ENCODE data around the gene ROR1. TPM values are rescaled to one million over a fixed set of nuclear protein-coding genes. Genes with fewer than 3 reads are reported as not detected.
A peak's percentile ranks its signal among the peaks of the same experiment; 100 is the strongest.

ROR1 gene
- total RNA-seq, 6 experiments from 2014 or later = 7.4 to 9.4 (median 8.9) TPM

DNA sequence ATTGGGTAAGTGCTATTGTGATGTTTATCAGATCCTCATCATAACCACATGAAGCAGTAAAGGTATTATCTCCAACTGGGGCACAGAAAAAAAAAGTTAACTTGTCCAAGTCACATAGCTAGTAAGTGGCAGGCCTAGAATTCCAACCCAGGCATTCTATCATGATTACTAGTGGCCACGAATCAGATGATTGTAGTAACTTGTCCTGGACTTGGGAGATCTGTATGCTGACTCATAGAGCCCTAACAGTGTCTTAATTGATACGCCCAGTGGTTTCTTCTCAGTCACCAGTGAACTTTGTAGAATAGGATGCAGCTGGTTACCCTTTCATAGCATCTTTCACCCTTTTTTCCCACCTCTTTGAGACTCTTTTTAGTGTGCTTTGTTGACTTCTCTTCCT is 338.5 kb downstream of the ROR1 start:
- H3K9me3 Mint-ChIP-seq = no peaks in the 10 kb centered on the region
- H3K4me1 Mint-ChIP-seq (ENCODE audit: low read depth) = peaks cover 29% of the 10 kb centered on the region
- DNase-seq = peak; percentile 85
- no peaks in the 10 kb centered on the region for H3K36me3 Mint-ChIP-seq (ENCODE audit: low read depth)
- peak overlapping the region; percentile 13; the same call in 1 of the 2 replicates for H3K27ac Mint-ChIP-seq
- H3K27me3 Mint-ChIP-seq (ENCODE audit: insufficient read depth) = no peaks in the 10 kb centered on the region; the same call in none of the 2 replicates
- TF ChIP-seq, protein P1, sequence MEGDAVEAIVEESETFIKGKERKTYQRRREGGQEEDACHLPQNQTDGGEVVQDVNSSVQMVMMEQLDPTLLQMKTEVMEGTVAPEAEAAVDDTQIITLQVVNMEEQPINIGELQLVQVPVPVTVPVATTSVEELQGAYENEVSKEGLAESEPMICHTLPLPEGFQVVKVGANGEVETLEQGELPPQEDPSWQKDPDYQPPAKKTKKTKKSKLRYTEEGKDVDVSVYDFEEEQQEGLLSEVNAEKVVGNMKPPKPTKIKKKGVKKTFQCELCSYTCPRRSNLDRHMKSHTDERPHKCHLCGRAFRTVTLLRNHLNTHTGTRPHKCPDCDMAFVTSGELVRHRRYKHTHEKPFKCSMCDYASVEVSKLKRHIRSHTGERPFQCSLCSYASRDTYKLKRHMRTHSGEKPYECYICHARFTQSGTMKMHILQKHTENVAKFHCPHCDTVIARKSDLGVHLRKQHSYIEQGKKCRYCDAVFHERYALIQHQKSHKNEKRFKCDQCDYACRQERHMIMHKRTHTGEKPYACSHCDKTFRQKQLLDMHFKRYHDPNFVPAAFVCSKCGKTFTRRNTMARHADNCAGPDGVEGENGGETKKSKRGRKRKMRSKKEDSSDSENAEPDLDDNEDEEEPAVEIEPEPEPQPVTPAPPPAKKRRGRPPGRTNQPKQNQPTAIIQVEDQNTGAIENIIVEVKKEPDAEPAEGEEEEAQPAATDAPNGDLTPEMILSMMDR (IDR thresholded peaks at IDR 0.05) = no peak
- H3K4me3 Mint-ChIP-seq = no peak overlapping the region

DNA sequence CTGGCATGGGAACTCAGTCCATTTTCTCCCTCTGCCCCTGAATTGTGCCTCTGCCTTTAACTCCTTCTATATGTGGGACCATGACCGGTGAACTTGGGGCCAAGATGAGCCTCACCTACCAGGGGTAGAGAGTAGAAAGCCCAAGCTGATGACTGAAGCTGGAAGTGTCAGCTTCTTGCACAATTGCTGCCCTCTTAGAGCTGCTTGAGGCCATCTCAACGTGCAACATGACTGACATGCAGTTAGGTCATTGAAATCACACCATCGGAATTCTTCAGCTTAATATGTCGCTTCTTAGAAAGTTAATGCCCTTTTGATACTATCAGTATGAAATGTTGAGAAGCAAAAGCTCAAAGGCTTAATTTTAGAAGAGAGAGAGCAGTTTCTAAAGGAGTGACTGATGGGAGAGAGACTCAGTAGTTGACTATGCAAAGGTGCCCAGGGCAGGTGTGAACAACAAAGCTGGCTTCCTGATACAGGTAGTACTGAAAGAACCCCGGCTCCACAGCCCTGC is 340.3 kb downstream of the ROR1 start:
- H3K9me3 Mint-ChIP-seq = no peaks in the 10 kb centered on the region
- TF ChIP-seq, protein P1 (IDR thresholded peaks at IDR 0.05) = no peak
- no peak overlapping the region for H3K4me3 Mint-ChIP-seq
- H3K36me3 Mint-ChIP-seq (ENCODE audit: low read depth) = no peaks in the 10 kb centered on the region
- no peaks in the 10 kb centered on the region; the same call in none of the 2 replicates for H3K27me3 Mint-ChIP-seq (ENCODE audit: insufficient read depth)
- DNase-seq = no peak
- peaks cover 29% of the 10 kb centered on the region for H3K4me1 Mint-ChIP-seq (ENCODE audit: low read depth)
- no peak overlapping the region for H3K27ac Mint-ChIP-seq

DNA sequence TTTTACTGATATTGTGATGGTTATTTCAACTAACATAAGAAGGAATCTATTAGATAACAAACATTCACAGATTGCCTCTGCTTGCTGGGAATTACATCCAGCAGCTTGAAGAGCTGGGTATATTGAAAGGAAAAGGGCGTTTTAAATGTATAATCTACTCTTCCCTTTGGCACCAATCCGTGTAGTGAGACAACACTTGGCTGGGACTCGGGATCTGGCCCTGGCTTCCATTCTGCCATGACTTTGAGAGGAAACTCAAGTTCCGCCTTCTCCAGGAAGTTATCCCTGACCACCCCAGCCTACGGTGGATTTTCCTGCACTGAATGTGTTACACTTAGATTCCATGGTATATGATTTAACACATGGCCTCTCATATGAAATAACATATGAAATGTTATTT is 342.7 kb downstream of the ROR1 start:
- Mint-ChIP-seq H3K4me1 (ENCODE audit: low read depth) (peaks cover 18% of the 10 kb centered on the region), H3K9me3 (no peaks in the 10 kb centered on the region), H3K27ac (no peak overlapping the region), H3K36me3 (ENCODE audit: low read depth) (no peaks in the 10 kb centered on the region), H3K27me3 (ENCODE audit: insufficient read depth) (no peaks in the 10 kb centered on the region; the same call in 1 of the 2 replicates), H3K4me3 (no peak overlapping the region)
- no peak for DNase-seq
- TF ChIP-seq, protein P1 (IDR thresholded peaks at IDR 0.05) = no peak

DNA sequence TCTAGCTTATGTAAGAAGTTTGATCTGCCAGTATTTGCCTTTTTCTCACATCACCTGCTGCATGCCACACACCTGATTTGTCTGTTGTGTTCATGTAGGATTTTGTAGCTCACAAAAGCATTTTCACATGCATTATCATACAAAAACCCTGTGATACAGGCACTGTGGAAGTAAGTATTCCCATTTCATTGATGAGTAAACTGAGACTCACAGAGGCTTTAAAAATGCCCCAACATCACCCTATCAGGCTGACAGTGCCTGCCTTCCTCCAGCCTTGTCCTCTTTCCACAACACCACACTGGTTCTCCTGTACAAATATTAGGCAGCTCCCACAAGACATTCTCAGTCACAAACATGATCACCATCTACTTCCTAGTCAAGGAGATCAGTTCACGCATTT is 343.7 kb downstream of the ROR1 start:
- Mint-ChIP-seq H3K36me3 (ENCODE audit: low read depth) (no peaks in the 10 kb centered on the region), H3K9me3 (no peaks in the 10 kb centered on the region), H3K27ac (no peak overlapping the region), H3K4me3 (no peak overlapping the region), H3K27me3 (ENCODE audit: insufficient read depth) (no peaks in the 10 kb centered on the region; the same call in 1 of the 2 replicates), H3K4me1 (ENCODE audit: low read depth) (peaks cover 18% of the 10 kb centered on the region)
- no peak for DNase-seq
- TF ChIP-seq, protein P1 (IDR thresholded peaks at IDR 0.05) = no peak

DNA sequence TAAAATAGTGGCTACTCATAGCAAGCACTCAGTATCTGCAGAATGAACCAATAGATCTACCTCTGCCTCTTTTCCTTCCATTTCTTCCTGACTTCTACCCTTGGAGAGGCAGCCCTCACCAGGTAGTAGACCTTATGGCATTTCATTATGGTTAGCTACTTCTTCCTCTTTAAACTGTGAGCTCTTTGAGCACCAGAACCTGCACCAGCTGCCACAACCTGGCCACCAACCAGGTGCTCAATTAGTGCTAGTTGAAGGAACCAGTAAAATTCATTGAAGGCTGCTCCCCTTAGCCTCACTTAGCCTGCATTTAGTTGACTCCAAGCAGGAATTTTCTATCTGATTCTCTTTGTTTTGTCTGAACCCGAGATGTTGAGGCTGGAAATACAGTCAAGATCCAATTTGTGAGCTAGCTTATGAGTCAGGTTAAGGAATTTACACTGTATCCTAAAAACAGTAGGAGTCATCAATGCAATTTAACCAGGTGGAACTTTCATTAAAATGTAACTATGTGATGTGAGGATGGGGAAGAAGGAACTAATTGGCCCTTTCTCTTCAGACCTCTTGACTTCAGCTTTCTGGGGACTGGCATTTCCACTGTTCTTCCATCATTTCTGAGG is 348.1 kb downstream of the ROR1 start:
- no peak overlapping the region for H3K4me3 Mint-ChIP-seq
- no peak for DNase-seq
- H3K27ac Mint-ChIP-seq = no peak overlapping the region; the same call in 1 of the 2 replicates
- peaks cover 18% of the 10 kb centered on the region for H3K4me1 Mint-ChIP-seq (ENCODE audit: low read depth)
- no peaks in the 10 kb centered on the region for H3K9me3 Mint-ChIP-seq
- H3K36me3 Mint-ChIP-seq (ENCODE audit: low read depth) = no peaks in the 10 kb centered on the region
- TF ChIP-seq, protein P1 (IDR thresholded peaks at IDR 0.05) = no peak
- H3K27me3 Mint-ChIP-seq (ENCODE audit: insufficient read depth) = peaks cover 2% of the 10 kb centered on the region
